A549 (cell line): ENCODE measurements around the gene LSS.

Source experiments
- CEBPB ChIP-seq, 2 experiments: fragments of >200 bp in 1 of 2; sonication (Bioruptor Twin) in 1 of 2; formaldehyde crosslinking in 1 of 2; IDR thresholded peaks; 2 replicates each; pipeline ENCODE4 v1.6.1; 2012 to 2016
- CHD2 ChIP-seq: fragments of 150-350 bp; IDR thresholded peaks from 2 replicates; pipeline ENCODE4 v1.6.1; 2014; ENCODE audit warnings: low read length; ENCODE audit not compliant: partially characterized antibody
- CTCF ChIP-seq: fragments of >200 bp; sonication (Bioruptor Twin); formaldehyde crosslinking; IDR thresholded peaks from 3 replicates; pipeline ENCODE4 v1.5.1; 2016
- EP300 ChIP-seq, 2 experiments: fragments of >200 bp; sonication (Bioruptor Twin); formaldehyde crosslinking; IDR thresholded peaks; 2 replicates in 1 of 2; 3 replicates in 1 of 2; pipeline ENCODE4 v1.6.1; 2016 to 2017
- ESRRA ChIP-seq: fragments of 150-350 bp; IDR thresholded peaks from 2 replicates; pipeline ENCODE4 v1.6.1; 2014; ENCODE audit warnings: mild to moderate bottlenecking, low read length, borderline replicate concordance
- HDAC2 ChIP-seq: fragments of 200-600 bp; sonication (generic); IDR thresholded peaks from 2 replicates; pipeline ENCODE4 v1.6.1; 2016
- POLR2A ChIP-seq: IDR thresholded peaks from 2 replicates; pipeline ENCODE4 v1.6.1; 2012; ENCODE audit warnings: mild to moderate bottlenecking, low read length
- REST ChIP-seq: fragments of 200-600 bp; sonication (generic); IDR thresholded peaks from 2 replicates; pipeline ENCODE4 v1.6.1; 2016; ENCODE audit warnings: antibody characterized with exemption, mild to moderate bottlenecking, moderate library complexity

GRCh38 chr21:46216132-46216747 is 12.3 kb downstream of the LSS start:
- TF ChIP-seq CEBPB (IDR thresholded peaks at IDR 0.05) (no peak), ESRRA (no peak), CTCF (no peak), POLR2A (no peak), EP300 (IDR thresholded peaks at IDR 0.05) (no peak), CHD2 (no peak), REST (no peak), HDAC2 (no peak)
